Measurements from ENCODE around the gene DGKH.

The DGKH gene

GRCh38 chr13:42027286-42027685 lies 21.2 kb upstream of the DGKH start:
- no peak for TF ChIP-seq CTCF (IDR thresholded peaks at IDR 0.05; ENCODE audit: low read depth, low read length, missing control alignments)
- no peak for DNase-seq (ENCODE audit: extremely low read depth, low read depth)
- no peak overlapping the region for H3K4me3 ChIP-seq (replicated peaks; ENCODE audit: low read depth, low read length)

GRCh38 chr13:42028113-42028799 lies 20.2 kb upstream of the DGKH start:
- no peak overlapping the region for H3K4me3 ChIP-seq (replicated peaks; ENCODE audit: low read depth, low read length)
- no peak for TF ChIP-seq CTCF (IDR thresholded peaks at IDR 0.05; ENCODE audit: low read depth, low read length, missing control alignments)
- no peak for DNase-seq (ENCODE audit: extremely low read depth, low read depth)

GRCh38 chr13:42035905-42036521 lies 12.4 kb upstream of the DGKH start:
- DNase-seq (ENCODE audit: extremely low read depth, low read depth), result no peak
- no peak overlapping the region for H3K4me3 ChIP-seq (replicated peaks; ENCODE audit: low read depth, low read length)
- TF ChIP-seq CTCF (IDR thresholded peaks at IDR 0.05; ENCODE audit: low read depth, low read length, missing control alignments), result no peak

- no peak for TF ChIP-seq CTCF (IDR thresholded peaks at IDR 0.05; ENCODE audit: low read depth, low read length, missing control alignments)
- DNase-seq (ENCODE audit: extremely low read depth, low read depth), result no peak
- no peak overlapping the region for H3K4me3 ChIP-seq (replicated peaks; ENCODE audit: low read depth, low read length)
Measured at GRCh38 chr13:42036711-42037110, 11.7 kb upstream of the DGKH start.

- no peak for TF ChIP-seq CTCF (IDR thresholded peaks at IDR 0.05; ENCODE audit: low read depth, low read length, missing control alignments)
- peak overlapping the region; percentile 90 for H3K4me3 ChIP-seq (replicated peaks; ENCODE audit: low read depth, low read length)
- no peak for DNase-seq (ENCODE audit: extremely low read depth, low read depth)
Measured at GRCh38 chr13:42038661-42039456, 9.6 kb upstream of the DGKH start.

- no peak for DNase-seq (ENCODE audit: extremely low read depth, low read depth)
- peak overlapping the region; percentile 90 for H3K4me3 ChIP-seq (replicated peaks; ENCODE audit: low read depth, low read length)
- TF ChIP-seq CTCF (IDR thresholded peaks at IDR 0.05; ENCODE audit: low read depth, low read length, missing control alignments), result no peak
Measured at GRCh38 chr13:42039457-42039945, 8.9 kb upstream of the DGKH start.
